ENCODE results near the gene IRX5.
A peak's percentile ranks its signal among the peaks of the same experiment; 100 is the strongest.

IRX5 gene

DNA sequence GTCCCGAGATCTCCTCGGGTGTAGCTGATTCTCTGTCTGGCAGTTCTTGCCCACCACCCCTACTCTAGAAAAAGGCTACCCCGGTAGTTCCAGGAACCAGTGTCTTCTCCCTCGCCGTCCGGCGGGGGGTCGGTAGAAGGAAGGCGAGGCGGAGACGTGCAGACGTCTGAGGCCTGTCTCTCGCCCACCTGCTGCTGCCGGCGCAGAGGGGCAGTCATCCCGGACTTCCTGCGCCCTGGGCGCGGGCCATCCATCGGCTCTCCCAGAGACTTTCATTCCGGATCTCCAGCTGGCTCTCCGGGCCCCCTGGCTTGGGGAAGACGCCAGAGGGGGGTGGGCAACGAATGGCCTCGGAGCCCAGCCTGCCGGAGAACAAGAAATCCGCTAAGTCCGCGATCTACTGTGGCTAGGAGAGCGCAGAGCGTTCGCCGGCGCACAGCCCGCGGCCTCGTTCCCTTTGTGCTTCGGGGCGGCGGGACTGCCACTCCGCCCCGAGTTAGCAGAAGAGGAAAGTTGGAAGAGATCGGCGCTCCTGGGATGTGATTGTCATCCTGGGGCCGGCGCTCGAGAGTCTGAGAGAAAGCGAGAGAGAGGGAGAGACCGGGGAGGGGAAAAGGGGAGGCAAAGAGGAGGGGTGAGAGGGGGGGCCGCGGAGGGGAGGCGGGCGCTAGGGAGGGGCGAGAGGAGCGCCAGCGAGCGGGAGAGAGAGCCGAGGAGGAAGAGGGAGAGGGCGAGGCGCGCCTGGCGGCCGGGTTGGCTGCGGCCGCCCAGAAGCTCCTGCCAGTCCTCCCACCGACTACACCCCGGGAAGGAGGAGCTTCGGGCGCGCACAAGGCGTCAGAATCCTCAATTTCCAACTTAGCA is at the start of gene IRX5:
Gene IRX5, plus strand, starts transcription at position 861 of the 864 bp plus-strand sequence. CDS start 334 bp downstream, outside the sequence.
- DNase-seq (ENCODE audit: low read depth in 2 of 2) = no peak

GRCh38 chr16:54882556-54882955 is 48.1 kb upstream of the IRX5 start:
- no peak for DNase-seq (ENCODE audit: low read depth in 2 of 2)

- no peak for DNase-seq (ENCODE audit: low read depth in 2 of 2)
Observed at GRCh38 chr16:54883358-54883757, 47.3 kb upstream of the IRX5 start.

- no peak for DNase-seq (ENCODE audit: low read depth in 2 of 2)
Observed at GRCh38 chr16:54886078-54886477, 44.6 kb upstream of the IRX5 start.

- DNase-seq (ENCODE audit: low read depth in 2 of 2) = no peak
Observed at GRCh38 chr16:54890381-54890780, 40.3 kb upstream of the IRX5 start.

GRCh38 chr16:54891346-54891745 is 39.3 kb upstream of the IRX5 start:
- DNase-seq (ENCODE audit: low read depth in 2 of 2) = no peak

GRCh38 chr16:54892981-54893380 is 37.7 kb upstream of the IRX5 start:
- DNase-seq (ENCODE audit: low read depth in 2 of 2) = no peak

DNA sequence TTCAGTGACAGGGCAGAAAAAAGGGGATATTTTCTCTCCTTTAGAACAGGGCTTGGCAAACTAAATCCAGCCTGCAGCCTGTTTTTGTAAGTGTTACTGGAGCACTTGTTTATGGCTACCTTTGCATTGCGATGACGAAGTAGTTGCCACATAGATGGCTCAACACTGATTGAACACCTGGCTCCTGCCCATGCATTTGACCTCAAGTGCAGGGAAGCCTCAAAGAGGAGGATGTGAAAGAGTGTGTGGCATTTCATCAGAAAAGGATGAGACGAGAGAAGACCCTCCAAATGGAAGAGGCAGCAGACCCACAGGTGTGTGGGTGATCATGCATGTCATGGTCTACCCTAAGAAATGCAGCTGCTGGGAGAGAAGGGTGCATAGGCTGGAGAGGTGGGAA is 32.7 kb upstream of the IRX5 start:
- DNase-seq (ENCODE audit: low read depth in 2 of 2) = no peak

DNA sequence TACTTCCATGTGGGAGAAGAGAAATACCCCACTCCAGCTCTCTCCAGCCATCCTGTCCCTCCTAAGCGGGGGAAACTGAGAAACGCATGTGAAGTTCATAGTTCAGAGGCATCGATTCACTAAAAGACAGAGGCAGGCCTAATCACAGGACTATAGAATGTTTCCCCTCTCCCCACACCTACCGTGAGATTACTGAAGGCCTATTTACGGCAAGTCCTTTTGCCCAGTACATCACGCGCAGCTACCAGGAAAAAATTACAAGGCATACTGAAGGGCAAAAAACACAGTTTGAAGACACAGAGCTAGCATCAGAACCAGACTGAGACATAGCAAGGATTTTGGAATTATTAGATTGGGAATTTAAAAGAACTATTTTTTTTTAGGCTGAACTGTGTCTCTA is 29.1 kb upstream of the IRX5 start:
- DNase-seq (ENCODE audit: low read depth in 2 of 2) = no peak

GRCh38 chr16:54903047-54903446 is 27.6 kb upstream of the IRX5 start:
- DNase-seq (ENCODE audit: low read depth in 2 of 2) = no peak

DNA sequence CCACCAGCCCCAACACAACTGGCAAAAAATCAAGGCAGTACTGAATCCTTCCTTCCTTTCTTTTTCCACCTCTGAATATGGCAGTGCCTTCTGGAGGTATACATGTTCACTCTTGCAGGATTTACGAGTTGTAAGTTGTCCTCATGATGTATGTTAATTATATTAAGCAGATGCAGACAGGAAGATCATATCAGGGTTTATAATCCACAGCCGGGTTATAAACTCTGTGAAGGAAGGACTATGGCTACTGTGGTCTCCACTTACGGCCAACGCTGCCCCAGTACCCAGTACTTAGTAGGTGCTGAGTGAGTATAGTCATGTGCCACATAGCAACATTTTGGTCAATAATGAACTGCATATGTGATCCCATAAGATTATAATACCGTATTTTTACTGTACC is 19.6 kb upstream of the IRX5 start:
- no peak for DNase-seq (ENCODE audit: low read depth in 2 of 2)

GRCh38 chr16:54912720-54913119 is 17.9 kb upstream of the IRX5 start:
- DNase-seq (ENCODE audit: low read depth in 2 of 2) = no peak

DNA sequence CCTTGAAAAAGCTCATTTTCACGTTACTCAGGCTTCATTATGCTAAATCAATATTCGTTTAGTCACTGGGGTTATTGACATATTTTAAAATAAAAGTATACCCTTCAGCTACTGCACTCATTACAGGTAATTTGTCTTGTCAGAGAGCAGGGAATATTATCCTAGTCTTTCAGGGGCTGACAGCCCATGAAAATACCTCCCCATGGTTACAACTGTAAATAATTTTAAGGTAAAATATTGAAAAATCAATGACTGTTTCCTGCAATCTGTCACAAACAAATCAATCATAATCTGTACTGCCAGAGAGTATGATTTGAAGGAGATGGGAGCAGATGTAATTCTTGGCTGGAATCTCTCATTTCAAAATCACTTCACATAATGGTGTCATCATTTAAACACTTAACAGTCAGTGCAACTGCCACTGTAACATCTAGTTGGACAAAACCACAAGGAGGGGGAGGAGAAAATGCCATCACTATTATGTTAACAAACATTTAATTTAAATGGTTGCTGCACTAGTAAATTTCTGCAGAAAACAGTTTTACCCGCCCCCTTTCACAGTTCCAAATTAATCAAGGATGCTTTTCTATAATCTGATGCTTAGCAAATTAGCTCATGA is 9.3 kb upstream of the IRX5 start:
- no peak for DNase-seq (ENCODE audit: low read depth in 2 of 2)

GRCh38 chr16:54923055-54923473 is 7.6 kb upstream of the IRX5 start:
- DNase-seq (ENCODE audit: low read depth in 2 of 2) = no peak

- no peak for DNase-seq (ENCODE audit: low read depth in 2 of 2)
Observed at GRCh38 chr16:54923988-54924387, 6.7 kb upstream of the IRX5 start.

- no peak for DNase-seq (ENCODE audit: low read depth in 2 of 2)
Observed at GRCh38 chr16:54926166-54926838, 4.4 kb upstream of the IRX5 start.

DNA sequence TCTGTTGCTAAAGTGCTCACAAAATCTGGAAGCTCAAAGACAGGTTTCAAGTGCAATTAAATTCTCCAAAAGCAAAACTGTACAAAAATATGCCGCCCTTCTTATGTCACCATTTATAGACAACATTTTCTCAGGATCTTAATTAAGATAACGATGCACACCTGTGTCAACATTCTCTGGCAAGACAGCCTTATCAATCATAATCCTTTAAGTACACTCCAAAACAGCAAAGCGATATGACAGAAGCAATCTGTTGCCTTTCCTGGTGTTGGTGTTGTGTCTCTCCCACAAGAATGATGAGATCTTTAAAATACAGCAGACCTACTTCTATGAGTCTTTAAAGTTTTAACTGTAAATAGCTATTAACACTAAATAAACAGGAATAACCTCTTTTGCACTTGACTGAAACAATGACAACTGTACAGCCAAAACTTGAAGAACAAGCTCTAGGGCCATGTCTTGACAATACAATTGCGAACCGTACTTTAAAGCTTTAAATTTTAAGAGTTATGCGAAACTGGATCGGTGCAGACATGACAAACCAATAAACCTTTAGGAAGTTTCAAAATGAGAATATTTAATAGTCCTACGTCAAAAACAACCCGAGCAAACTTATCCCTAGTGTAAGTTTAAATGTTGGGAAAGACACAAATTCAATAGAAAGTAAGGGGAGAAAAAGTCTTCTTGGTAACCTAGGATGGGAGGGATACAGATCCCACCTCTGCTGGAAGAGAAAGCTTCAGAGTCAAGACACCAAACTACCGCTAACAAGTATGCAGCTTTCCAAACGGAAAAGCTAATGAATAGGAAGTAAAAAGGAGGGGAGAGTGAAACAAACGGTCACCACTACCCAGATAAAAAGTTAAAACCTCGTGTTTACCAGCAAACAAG is 3.3 kb upstream of the IRX5 start:
- DNase-seq (ENCODE audit: low read depth in 2 of 2) = no peak

DNA sequence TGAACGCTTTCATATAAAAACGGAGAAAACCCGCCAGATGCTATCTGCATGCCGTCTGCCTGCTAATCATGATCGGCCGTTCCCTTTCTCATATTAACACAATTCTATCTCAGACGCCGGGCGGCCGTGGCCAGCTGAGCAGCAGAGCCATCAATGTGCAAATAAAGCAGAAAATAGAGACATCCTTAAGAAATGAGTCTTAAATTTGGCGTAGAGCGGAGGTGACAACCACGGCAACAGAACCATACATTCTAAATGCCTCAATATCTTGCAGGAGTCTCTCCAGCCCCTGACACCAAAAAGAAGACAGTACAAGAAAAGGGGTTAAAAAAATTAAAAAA is 2.7 kb upstream of the IRX5 start:
- DNase-seq (ENCODE audit: low read depth in 2 of 2) = no peak

GRCh38 chr16:54928411-54929089 is 2.1 kb upstream of the IRX5 start:
- DNase-seq (ENCODE audit: low read depth in 2 of 2) = no peak

GRCh38 chr16:54929090-54930004 is 1.3 kb upstream of the IRX5 start:
- peak; percentile 89 to 94 for DNase-seq (ENCODE audit: low read depth in 2 of 2)

DNA sequence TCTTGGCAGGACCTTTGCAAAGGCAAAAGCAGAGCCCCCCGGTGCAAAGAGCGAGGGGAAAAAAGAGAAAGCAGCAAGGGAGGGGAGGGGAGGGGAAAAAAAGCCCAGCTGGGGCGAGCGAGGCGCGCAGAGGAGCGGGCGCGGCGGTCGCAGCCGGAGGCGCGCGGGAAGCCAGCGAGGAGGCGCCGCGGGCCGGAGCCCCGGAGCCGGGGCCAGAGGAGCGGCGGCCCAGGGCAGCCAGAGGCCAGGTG is 129 bp downstream of the IRX5 start:
- DNase-seq (ENCODE audit: low read depth in 2 of 2) = no peak

Measured in stimulated activated CD8-positive, alpha-beta memory T cell treated with anti-CD3 and anti-CD28 coated beads, Interleukin-15, amount 100 ng/mL, for 48 hours (primary cell).